ENCODE measurements around the gene CD247.

Gene CD247

GRCh38 chr1:167541610-167542009 is 23.3 kb upstream of the CD247 start:
- DNase-seq = no peak

GRCh38 chr1:167541003-167541402 is 22.7 kb upstream of the CD247 start:
- no peak for DNase-seq

GRCh38 chr1:167538657-167539056 is 20.3 kb upstream of the CD247 start:
- DNase-seq = no peak

DNA sequence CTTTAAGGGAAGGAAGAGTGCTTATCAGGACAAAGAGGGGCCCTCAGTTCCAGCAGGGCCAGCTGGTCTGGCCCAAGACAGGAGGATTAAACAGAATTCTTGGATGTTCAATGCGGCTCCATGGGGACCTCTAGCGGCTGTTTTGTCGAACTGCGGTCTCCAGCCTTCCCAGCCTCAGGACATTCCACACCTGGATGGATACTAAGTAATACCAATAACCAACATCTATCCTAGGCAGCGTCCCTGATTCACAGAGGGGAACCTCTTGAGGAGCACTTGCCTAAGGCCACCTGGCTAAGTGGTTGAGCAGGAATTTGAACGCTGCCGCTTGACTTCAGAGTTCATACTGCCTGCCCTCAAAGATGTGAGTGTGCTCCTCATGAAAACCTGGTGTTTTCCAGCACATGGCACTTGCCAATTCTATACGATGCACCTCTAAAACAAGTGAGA is 15.5 kb upstream of the CD247 start:
- peak; percentile 63 for DNase-seq

DNA sequence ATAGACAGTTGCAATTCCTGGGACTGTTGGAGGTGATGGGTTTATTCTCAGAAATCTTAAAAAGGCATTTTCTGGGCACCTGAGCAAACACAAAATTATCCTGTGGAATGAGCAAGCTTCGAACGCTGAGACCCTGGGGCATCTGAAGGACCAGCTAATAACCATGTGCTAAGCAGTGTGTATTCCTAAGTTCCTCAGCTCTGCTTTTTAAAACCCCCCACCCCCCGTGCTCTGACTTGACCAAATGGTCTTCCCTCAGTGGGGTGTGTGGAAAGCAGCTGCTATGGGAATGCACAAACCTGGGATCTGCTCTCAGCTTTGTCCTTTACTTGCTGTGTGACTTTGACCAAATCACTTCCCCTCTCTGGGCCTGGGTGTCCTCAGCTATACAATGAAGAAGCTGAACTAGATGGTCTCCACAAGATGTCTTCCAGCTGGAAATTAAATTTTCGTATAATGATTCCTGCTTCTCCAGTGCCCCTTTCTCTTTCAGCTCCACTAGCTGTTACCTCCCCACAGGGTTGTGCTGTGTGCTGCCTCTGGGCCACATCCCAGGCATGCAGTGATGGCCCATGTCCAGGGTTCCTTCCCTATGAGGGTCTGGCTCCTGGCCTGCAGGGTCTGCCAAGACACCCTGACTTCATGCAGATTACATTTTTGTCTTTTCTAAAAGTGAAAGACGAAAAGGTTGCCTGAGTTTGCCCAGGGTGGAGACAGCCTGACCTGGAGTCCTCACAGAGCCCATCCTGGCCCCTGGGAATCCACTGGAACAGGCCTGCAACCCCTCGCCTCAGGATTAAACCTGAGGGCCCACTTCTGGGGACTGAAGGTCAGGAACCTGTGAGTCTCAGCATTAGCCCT is 14.9 kb upstream of the CD247 start:
- DNase-seq = no peak

DNA sequence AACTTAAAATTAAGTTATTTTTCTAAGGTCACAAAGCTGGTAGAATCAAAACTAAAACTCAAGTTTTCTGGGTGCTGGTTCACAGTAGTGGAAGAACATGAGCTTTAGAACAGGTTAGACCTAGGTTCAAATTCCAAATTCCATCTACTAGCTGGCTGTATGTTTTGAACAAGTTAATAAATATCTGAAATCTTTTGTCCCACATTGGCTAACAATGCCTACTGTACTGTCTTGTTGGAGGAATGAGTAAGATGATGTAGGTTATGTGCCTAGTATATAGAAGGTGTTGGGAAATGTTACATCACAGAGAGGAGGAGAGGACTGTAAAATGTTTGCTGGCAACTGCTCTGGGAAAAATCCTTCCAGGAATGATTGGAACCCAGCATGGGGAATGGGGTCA is 14.0 kb upstream of the CD247 start:
- no peak for DNase-seq

DNA sequence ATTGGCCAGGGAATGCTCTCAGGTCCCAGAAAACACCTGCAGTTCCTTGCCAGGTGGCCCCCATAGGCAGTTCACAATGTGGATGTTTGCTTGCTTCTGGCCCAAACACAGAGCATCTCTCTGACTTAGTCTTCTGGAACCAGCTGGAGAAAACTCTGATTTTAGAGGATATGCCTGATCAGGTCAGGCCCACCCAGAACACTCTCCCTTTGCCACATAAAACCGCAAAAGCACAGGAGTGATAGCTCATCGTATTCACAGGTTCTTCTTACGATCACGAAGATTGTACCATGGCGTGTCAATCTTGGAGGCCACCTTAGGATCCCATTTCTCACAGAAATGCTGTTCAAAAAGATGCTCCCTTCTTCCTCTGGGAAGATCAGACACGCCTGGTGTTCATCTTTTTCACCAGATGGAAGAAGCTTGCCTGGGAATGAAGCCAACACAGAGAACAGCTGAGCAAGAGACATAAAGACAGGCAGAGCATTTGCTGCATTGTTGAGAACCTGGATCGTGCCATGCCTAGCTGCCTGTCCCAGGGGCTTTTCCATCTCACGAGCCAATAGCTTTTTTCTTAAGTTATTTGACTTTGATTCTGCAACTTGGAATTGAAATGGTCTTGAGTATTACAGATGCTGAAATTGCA is 11.6 kb upstream of the CD247 start:
- no peak for DNase-seq

GRCh38 chr1:167528057-167528728 is 9.9 kb upstream of the CD247 start:
- no peak for DNase-seq

DNA sequence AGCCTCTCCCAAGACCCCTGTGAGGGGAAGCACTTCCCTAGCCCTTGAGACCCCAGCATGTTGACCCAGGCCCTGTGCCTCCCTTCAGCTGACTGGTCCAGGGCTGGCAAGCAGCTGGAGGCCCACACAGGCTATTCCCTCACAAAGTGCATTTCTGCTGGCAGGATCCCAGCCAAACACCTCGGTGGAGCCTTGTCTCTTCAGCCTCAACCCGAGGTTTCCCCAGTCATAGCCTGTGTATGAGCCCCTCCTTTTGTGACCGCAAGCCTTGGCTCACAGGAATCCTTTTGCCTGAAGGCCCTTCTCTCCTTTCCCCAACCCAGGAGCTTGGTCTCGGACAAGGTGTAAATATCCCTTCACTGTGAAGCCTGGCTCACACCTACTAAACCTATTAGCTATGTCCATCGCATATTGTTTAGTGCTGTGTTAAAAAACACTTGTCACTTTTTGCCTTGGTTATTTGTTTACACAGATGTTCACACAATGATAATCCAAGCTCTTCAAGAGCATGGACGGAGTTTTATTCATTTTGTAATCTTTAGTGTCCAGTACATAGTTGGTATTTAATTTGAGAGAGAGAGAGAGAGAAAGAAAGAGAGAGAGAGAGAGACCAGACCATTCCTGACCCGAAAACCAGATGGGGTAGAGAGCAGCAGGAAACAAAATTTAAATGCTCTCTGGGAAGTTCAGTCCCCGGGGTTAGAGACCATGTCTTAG is 8.5 kb upstream of the CD247 start:
- DNase-seq = no peak

DNA sequence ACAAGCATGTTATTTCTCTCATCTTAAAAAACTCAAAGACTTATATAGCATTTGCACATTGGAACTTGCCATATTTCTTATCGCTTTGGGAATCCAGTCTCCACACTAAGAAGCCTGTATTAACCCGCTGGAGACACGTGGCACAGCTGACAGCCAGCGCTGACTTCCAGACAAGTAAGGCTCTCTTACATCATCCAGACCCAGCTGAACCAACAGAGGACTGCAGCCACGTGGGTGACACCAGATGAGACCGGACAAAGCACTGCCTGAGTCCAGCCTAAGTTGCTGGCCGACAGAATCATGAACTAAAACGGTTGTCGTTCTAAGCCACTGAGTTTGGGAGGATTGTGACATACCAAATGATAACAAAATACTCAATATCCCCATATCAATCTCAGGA is 6.3 kb upstream of the CD247 start:
- DNase-seq = no peak

- DNase-seq = no peak
These were observed 3.9 kb upstream of the CD247 start for GRCh38 chr1:167522246-167522645.

GRCh38 chr1:167520711-167521206 is 2.4 kb upstream of the CD247 start:
- no peak for DNase-seq

GRCh38 chr1:167517535-167518330 is 596 bp downstream of the CD247 start:
- DNase-seq = no peak

DNA sequence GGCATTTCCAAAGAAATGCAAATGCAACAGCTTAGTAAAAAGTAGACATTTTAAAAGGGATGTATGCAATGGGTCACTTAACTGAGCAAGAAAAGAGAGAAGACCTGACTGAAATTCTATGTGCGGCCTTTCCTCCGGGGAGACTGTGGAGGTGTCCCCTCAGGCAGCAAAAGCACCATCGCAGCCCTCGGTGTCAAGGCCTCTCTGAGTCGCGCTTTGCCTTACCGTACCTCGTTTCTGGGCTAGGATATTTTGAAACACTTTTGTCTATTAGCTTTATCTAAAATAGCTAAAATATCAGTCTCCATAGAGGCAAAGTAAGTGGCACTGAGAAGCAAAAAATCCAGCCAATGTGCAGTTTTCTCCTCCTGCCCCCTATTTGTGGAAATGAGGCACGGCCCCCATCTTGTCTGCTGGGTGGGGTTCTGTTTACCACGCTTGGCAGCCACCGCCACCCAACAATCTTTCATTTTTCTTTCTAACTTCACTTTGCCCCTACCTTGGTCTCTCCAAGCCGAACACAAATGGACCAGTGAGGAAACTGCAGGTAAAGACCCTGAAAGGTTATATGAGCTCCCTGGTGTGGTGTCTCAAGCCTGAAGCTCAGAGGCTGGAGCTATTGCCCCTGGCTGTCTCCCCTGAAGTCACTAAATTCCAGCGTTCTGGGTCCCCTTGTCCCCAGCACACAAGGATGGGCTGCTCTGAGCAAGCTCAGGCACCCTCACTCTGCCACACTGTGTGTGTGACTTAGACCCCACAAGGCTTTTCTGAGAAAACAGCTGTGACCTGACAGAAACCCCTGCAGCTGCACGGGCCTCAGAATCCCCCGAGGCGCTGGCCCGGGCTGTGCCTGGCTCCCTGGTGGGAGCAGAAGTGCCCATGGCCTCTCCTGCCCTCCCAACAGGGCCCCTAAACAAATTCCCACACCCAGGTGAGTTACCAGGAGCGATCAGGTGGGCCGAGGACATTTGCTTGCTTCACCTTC is 1.6 kb downstream of the CD247 start:
- DNase-seq = no peak

- DNase-seq = no peak
These were observed 2.4 kb downstream of the CD247 start for GRCh38 chr1:167515893-167516321.

DNA sequence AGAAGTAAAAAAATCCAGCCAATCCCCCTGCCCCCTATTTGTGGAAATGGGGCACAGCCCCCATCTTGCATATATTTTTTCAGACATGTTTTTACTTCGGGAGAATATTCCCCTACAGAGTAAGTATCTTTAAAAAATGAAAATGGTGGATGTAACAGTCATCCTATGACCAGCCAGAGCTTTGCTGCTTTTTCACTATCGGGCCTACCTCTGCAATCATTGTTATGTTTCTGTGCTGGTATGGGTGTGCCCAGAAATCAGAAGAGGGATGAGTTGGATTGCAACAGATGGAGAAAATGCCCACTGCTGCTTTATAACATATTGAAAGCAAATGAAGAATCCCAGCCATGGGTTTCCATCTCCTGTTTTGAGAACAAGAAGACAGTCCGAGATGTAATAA is 2.9 kb downstream of the CD247 start:
- no peak for DNase-seq

GRCh38 chr1:167514288-167514687 is 4.0 kb downstream of the CD247 start:
- DNase-seq = no peak

GRCh38 chr1:167512046-167512654 is 6.2 kb downstream of the CD247 start:
- no peak for DNase-seq

- no peak for DNase-seq
These were observed 6.8 kb downstream of the CD247 start for GRCh38 chr1:167511374-167511986.

DNA sequence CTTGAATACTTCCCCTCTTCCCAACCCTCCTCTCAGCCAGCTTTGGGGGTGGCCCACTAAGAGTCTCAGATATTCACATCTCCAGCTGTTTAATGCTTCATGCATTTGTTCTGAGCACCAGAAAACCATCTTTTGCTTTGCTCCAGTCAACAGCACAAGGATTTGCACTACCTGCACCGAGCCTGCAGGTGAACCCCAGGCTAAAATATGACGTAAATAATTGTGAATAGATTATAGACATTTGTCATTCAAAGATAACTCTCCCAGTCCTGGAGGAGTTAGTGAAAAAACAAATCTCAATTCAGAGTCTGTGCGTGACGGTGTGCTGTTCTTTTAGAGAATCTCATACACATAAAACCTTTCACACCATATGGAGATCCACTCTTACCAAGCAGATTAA is 7.4 kb downstream of the CD247 start:
- DNase-seq = no peak

All from NCI-H1048 (cell line).